GM19455 (cell line): ENCODE results near the gene MAZ.

Source experiments
- ATAC-seq: cut with Tn5 transposase; IDR thresholded peaks from one replicate; pipeline ENCODE4 v1.9.1; 2021; ENCODE audit not compliant: unreplicated experiment

The MAZ gene

GRCh38 chr16:29852654-29853053 is 46.3 kb downstream of the MAZ start:
- no peak for ATAC-seq

- no peak for ATAC-seq
Observed at GRCh38 chr16:29854520-29855100, 48.3 kb downstream of the MAZ start.

- no peak for ATAC-seq
Observed at GRCh38 chr16:29857133-29857760, 50.9 kb downstream of the MAZ start.

- no peak for ATAC-seq
Observed at GRCh38 chr16:29858149-29858849, 52.0 kb downstream of the MAZ start.

GRCh38 chr16:29858974-29859373 is 52.6 kb downstream of the MAZ start:
- ATAC-seq: no peak

GRCh38 chr16:29860218-29860617 is 53.9 kb downstream of the MAZ start:
- ATAC-seq: no peak
